HepG2 (cell line): ENCODE data around the gene SYNJ2. TPM values are rescaled to one million over a fixed set of nuclear protein-coding genes. Genes with fewer than 3 reads are reported as not detected.

Experiments
- CERS6 ChIP-seq: sonication (generic); formaldehyde crosslinking; IDR thresholded peaks from 2 replicates; pipeline ENCODE4 v1.5.0; 2020; ENCODE audit warnings: missing genetic modification reagents
- CSRNP1 ChIP-seq: sonication (generic); formaldehyde crosslinking; IDR thresholded peaks from 2 replicates; pipeline ENCODE4 v1.8.1; 2023; ENCODE audit warnings: mild to moderate bottlenecking, missing genetic modification reagents
- ELF1 ChIP-seq: sonication (generic); formaldehyde crosslinking; IDR thresholded peaks from 2 replicates; pipeline ENCODE4 v1.4.0; 2020; ENCODE audit warnings: missing genetic modification reagents
- ETS1 ChIP-seq: sonication (generic); formaldehyde crosslinking; IDR thresholded peaks from 2 replicates; pipeline ENCODE4 v1.4.0; 2020; ENCODE audit warnings: missing genetic modification reagents
- GTF3A ChIP-seq: sonication (generic); formaldehyde crosslinking; conservative IDR thresholded peaks from 2 replicates; pipeline ENCODE4 v1.4.0; 2020; ENCODE audit warnings: mild to moderate bottlenecking, missing genetic modification reagents
- IKZF5 ChIP-seq: IDR thresholded peaks from 2 replicates; pipeline ENCODE4 v1.6.1; 2018; ENCODE audit warnings: missing genetic modification reagents, mild to moderate bottlenecking, missing compliant biosample characterization
- MEIS1 ChIP-seq: sonication (generic); formaldehyde crosslinking; IDR thresholded peaks from 2 replicates; pipeline ENCODE4 v1.9.0; 2021; ENCODE audit warnings: mild to moderate bottlenecking, missing genetic modification reagents, moderate library complexity, borderline replicate concordance
- PRDM15 ChIP-seq: sonication (generic); formaldehyde crosslinking; IDR thresholded peaks from 2 replicates; pipeline ENCODE4 v1.4.0; 2020; ENCODE audit warnings: missing genetic modification reagents
- RAD51 ChIP-seq: fragments of 450-650 bp; IDR thresholded peaks from 2 replicates; pipeline ENCODE4 v1.6.1; 2016; ENCODE audit warnings: borderline replicate concordance
- SMARCE1 ChIP-seq: fragments of 450-650 bp; IDR thresholded peaks from 2 replicates; pipeline ENCODE4 v1.6.1; 2017; ENCODE audit warnings: borderline replicate concordance
- SOX5 ChIP-seq: IDR thresholded peaks from 2 replicates; pipeline ENCODE4 v1.6.1; 2016; ENCODE audit warnings: borderline replicate concordance
- ZNF138 ChIP-seq: sonication (generic); formaldehyde crosslinking; IDR thresholded peaks from 2 replicates; pipeline ENCODE4 v1.5.0; 2020; ENCODE audit warnings: mild to moderate bottlenecking, low read depth, missing genetic modification reagents
- ZNF367 ChIP-seq: sonication (generic); formaldehyde crosslinking; IDR thresholded peaks from 2 replicates; pipeline ENCODE4 v1.4.0; 2020; ENCODE audit warnings: missing genetic modification reagents, borderline replicate concordance
- ZNF503 ChIP-seq: sonication (generic); formaldehyde crosslinking; IDR thresholded peaks from 2 replicates; pipeline ENCODE4 v1.4.0; 2020; ENCODE audit warnings: missing genetic modification reagents
- ZNF839 ChIP-seq: sonication (generic); formaldehyde crosslinking; IDR thresholded peaks from 2 replicates; pipeline ENCODE4 v1.4.0; 2020; ENCODE audit warnings: missing genetic modification reagents, mild to moderate bottlenecking, borderline replicate concordance
- ZNF891 ChIP-seq: sonication (generic); formaldehyde crosslinking; IDR thresholded peaks from 2 replicates; pipeline ENCODE4 v1.5.0; 2020; ENCODE audit warnings: mild to moderate bottlenecking, missing genetic modification reagents
- polyA plus RNA-seq, 8 experiments: library from polyadenylated mRNA; depleted of rRNA in 3 of 8; stranded (reverse) in 7 of 8; unstranded in 1 of 8; fragments of >200 nt; fragmentation: Illumina TruSeq in 4 of 8; extraction: Trizol in 4 of 8; gene quantifications; 2 replicates each; pipeline versions ENCODE4 v1.2.1 to v1.2.3, GENCODE V29; 2011 to 2016; ENCODE audit warnings: low read depth in 4 of 8, missing spikeins in 1 of 8, mixed read lengths in 1 of 8; ENCODE audit not compliant: insufficient read depth in 1 of 8
- total RNA-seq, 5 experiments: library from RNA; depleted of rRNA; stranded (reverse); fragments of >200 nt; fragmentation: Illumina TruSeq; extraction: Trizol; gene quantifications; 2 replicates each; pipeline ENCODE4 v1.2.3, GENCODE V29; 2016; ENCODE audit warnings: low read depth in 1 of 5

SYNJ2 gene
- total and polyA plus RNA-seq, 2 of the 13 experiments (the other 11 are each of a cell fraction or from before 2014, with no cell fraction given): 39.1 to 57.6 TPM

- TF ChIP-seq ZNF503 (no peak), GTF3A (CRISPR knock-in tag) (no peak), SMARCE1 (no peak), ZNF367 (CRISPR knock-in tag) (no peak), ZNF891 (no peak; the same call in 1 of the 2 replicates), RAD51 (no peak), CERS6 (no peak), SOX5 (CRISPR knock-in tag) (peak; percentile 78), CSRNP1 (CRISPR knock-in tag) (no peak), ZNF138 (no peak), PRDM15 (CRISPR knock-in tag) (no peak), ZNF839 (CRISPR knock-in tag) (no peak), ETS1 (CRISPR knock-in tag) (no peak), MEIS1 (CRISPR knock-in tag) (peak; percentile 72; the same call in 1 of the 2 replicates), IKZF5 (CRISPR knock-in tag) (peak; percentile 47; the same call in 1 of the 2 replicates), ELF1 (CRISPR knock-in tag) (no peak; the same call in 1 of the 2 replicates)
Observed at GRCh38 chr6:158049055-158050028, 67.7 kb downstream of the SYNJ2 start (continued).
